GM21529 (cell line): ENCODE measurements around the gene SCMH1.
"Not testable (repeated sequence)": the region's sequence is repeated elsewhere in the genome, so short reads cannot be mapped to it uniquely, and the experiment has no call there.

Source experiments
- ATAC-seq: cut with Tn5 transposase; IDR thresholded peaks from one replicate; pipeline ENCODE4 v1.9.1; 2021; ENCODE audit not compliant: unreplicated experiment

Gene SCMH1

DNA sequence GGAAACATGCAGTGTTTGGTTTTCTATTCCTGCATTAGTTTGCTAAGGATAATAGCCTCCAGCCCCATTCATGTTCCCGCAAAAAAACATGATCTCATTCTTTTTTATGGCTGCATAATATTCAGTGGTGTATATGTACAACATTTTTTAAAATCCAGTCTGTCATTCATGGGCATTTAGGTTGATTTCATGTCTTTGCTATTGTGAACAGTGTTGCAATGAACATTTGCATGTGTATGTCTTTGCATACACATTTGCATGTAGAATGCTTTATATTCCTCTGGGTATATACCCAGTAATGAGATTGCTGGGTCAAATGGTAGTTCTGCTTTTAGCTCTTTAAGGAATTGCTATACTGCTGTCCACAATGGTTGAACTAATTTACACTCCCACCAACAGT, 9.0 kb upstream of the SCMH1 start:
- not testable (repeated sequence) for ATAC-seq

DNA sequence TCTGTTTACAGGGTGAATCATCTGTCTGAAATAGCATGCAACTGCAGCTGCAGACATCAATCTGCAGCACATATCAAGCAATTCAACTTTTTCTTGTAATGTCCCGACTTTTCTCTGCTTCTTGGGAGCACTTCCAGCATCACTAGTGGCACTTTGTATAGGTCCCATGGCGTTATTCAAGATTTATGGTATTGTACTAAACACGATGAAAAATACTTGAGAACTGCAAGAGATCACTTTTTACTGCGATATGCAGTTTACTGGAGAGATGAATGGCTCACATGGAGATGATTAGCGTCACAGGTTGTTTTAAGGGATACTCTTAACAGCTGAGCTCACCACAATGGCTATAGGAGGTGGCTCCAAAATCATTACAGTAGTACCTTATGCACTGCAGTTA, 7.2 kb upstream of the SCMH1 start:
- no peak for ATAC-seq

DNA sequence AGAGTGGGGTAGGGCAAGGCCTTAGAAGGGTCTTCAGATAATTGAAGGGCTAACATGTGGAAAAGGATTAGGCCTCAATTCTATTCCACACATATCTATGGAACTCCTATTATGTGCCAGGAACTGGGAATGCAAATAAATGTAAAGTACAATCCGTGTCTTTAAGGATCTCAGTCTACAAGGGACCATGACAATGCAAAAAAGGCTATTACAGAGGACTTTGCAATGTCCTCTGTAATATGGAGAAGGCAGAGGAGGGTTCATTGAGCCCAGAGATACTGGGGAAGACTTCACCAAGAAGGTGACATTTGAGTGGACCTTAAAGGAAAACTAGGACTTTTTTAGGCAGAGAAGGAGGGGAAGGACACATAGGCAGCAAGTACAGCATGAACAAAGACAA, 4.5 kb upstream of the SCMH1 start:
- ATAC-seq = no peak

DNA sequence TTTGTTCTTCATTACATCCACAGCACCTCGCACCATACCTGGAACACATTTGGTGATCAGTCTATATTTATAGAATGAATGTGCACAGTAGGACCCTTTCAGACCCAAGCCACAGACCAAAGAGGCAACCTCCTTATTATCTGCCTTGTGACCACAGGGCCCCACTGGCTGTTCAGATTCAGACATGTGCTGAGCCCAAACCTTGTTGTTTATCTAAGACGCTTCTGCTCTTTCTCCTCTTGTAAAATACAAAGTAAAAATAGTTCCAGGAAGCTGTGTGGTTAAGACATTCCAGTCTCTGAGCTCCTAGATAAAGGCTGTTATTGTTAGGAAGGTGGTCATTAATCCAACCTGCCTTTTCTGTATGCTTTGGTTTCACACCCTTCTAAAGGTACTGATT, 3.6 kb upstream of the SCMH1 start:
- no peak for ATAC-seq

DNA sequence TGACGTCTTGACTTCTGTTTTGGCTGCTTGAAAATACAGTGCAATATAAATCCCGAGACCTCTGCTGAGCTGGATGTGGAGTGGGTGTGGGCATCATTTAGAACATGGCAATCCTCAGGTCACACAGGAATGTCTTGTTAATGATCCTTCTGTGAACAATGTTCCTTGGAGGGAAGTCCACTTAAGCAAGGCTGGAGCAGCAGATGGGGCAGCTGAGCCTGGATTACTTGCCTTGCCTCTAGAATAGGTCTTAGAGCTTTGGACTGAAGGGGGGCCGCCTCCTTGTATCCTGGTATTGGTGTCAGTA, 926 bp upstream of the SCMH1 start:
- no peak for ATAC-seq

DNA sequence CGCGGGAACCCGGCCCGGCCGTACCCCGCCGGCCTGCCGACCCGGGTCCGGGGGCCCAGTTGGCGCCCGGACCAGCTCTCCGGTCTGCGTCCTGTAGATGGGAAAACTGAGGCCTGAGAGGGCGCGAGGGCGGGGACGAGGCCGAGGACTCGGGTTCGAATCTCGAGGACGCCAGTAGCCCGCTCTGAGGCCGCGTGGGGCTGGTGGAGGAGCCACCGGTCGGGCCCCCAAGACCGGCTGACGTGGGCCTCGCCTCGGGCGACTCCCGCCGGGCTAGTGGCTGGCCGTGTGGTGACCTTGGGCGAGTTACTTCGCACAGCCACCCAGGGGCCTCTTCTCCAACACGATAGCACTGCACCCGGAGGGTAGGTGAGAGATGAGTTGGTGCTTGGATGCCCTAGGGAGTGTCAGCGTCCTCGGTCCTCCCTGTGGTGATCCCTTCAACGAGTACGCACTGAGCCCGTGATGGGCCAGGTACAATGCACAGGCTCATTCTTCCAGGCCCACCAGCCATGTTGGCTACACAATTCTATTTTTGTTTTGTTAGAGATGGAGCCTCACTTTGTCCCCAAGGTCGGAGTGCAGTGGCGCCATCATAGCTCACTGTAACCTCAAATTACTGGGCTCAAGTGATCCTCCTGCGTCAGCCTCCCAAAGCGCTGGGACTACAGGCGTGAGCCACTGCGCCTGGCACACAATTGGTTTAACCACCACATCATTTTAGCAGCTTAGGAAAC, 404 bp upstream of the SCMH1 start:
- ATAC-seq = peak; percentile 17

DNA sequence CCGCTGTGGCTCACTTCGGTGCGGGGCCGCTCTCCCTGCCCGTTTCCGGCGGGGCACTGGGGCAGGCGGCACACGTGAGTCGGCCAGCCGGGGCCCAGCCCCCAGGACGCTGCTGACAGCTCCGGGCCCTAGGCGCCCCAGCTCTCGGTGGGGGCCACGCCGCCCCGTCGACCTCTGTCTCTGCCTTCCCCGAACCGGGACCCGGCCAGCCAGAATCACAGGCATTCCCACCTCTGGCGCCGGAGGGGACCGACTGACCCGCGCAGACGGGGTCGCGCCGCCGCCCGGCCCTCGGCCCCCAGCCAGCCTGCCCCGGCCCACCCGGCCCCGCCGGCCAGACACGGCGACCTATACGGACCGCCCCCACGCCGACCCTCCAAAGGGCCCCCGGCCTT, 755 bp downstream of the SCMH1 start:
- peak; percentile 61 for ATAC-seq

DNA sequence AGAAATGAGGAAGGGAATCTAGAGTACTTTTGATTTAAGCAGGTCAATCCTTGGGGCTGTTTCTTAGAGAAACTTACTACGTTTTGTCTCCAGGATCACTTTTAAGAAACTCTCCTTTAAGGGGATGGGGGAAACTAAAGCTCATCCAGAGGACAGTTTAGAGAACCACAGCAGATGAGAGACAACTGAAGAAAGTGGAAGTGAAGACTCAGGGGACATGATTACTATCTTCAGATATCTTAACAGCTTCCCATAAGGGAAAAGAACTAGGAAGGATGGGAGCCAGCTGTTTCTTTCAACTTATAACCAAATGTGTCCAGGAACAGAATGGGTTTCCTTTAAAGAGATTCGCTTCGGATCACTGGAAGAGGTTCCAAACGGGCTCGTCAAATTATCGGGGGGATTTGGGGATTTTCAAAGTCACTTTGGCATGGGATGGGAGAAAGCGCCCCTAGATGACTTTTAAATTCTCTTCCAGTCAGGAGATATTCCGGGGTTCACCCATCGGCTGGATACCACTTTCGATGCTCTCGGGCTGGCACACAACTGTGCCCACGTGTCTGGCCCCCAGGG, 1.2 kb downstream of the SCMH1 start:
- no peak for ATAC-seq

DNA sequence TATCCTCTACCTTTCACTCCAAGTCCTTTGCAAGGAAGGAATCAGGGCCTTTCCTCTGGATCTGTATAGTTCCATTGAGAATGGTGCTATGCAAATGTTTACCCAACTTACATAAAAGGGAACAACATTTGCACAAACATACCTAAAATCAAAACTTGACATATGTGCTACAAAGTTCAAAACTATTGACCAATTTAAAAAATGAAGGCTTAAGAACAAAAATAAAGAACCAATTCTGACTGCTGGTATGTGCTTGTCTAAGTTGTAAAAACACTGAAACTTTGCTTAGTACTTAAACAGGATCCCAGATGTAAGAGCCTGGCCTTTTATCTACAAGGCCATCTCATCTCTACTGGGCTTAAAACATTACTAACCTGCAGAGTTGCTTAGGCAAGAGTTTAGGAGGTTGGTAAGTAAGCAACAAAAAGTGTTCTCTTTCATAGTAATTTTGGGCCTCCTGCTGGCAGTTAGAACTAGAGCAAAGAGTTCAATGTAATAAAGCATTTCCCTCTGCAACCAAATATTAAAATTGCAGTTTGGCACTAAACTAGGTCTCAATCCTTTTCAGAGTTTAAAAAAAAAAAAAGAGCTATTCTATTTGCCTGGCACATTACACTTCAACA, 2.0 kb downstream of the SCMH1 start:
- no peak for ATAC-seq

DNA sequence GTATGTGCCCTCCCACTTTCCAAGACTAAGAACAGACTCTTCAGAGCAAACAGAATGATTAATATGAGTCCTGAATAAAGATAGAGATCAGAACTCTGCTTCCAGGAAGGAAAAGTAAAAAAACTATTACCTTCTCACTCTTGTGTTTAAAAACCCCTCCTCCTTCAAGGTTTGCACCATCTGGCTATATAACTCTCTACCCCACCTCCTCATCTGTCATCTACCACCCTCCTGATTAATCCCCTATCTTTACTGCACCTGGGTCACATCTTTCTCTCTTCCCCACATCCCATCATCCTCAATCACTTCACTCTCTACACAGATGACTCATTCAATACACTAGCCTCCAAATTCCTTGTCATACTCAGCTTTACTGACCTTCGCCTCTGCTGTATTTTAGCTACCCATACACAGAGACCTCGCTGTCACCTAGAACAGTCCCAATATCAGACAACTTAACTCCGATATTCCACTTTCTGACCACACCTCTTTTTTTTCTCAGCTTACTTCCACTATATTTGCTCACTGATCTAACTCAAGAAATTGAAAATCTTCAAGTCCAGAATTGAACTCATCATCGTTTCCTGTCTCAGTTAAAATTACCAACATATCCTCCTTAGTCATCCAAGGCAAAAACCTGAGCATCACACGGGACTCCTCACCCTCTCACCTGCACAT, 3.7 kb downstream of the SCMH1 start:
- no peak for ATAC-seq

DNA sequence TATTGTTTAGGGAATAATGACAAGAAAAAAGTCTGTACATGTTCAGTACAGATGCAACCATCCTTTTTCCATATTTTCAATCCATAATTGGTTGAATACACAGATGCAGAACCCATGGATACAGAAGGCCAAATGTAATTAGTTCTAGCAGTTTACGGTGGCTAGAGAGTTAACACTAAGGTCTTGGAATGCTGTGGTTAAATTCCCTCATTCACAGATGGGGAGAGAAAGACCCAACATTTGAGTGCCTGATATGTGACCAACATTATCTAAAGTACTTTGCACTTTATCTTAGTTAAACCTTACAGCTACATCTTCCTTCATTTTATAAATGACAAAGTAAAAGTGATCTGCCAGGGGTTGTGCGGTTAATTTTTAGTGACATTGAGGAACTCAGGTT, 5.3 kb downstream of the SCMH1 start:
- ATAC-seq = no peak

DNA sequence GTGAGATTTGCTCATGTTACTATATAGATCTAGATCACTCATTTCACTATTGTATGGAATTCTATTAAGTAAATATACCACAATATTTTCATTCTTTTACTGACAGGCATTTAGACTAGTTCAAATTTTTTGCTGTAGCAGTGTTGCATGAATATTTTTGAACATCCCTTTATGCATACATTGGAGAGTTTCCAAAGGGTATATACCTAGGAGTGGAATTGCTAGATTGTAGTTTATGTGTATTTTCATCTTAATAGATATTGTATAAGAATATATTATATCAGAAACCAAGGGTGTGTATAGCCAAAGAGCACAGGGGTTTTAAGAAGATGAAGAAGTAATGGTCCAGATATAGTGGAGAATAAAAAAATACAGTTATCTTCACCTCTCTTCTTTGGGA, 6.2 kb downstream of the SCMH1 start:
- ATAC-seq = no peak

DNA sequence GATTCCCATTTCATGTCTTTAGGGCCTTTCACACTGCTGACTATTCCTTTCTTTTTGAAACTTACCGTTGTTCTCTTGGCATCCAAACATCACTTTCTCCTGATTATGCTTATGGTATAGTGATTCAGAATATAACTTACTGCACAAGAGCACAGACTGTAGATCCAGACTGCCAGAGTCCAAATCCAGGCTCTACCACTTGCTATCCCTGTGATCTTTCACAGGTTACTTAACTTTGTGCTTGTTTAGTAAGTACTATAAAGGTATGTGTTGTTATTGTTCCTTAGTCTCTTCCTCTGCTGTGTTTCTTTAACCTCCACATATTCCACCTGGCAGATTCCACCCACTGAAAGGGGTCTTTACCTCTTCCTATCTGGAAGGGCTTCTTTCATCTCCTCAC, 8.4 kb downstream of the SCMH1 start:
- no peak for ATAC-seq

DNA sequence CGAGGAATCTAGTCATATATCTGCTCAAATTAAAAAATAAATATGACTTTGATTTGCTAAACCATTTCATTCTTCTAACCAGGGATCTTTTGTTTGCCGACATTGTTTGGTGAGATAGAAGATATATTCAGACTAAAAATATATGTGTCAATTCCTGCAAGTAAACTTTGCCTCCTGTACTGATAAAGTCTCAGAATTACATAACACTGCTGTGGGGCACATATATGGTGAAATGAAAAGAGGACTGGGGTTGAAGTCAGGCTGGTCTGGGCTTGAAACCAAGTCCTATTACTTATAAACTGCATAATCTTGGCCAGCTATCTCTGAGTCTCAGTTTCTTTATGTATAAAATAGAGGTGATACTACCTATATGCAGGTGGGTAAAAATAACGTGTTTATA, 9.8 kb downstream of the SCMH1 start:
- ATAC-seq = no peak

DNA sequence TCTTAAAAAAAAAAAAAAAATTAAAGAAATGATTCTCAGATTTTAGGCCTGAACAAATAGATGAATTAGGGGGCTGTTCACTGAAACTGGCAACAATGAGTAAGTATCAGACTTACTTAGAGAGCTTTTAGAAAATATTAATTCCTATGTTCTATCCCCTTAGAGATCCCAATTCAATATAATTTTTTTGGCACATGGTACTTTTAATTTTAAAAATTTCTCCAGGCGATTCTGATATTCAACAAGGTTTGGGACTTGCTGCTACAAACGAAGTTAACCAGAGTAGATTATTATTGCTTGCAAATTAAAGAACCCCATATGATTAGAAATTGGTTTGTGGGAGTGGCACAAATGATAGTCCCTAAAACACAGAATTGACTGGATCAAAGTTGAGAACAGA, 11.4 kb downstream of the SCMH1 start:
- ATAC-seq = no peak

DNA sequence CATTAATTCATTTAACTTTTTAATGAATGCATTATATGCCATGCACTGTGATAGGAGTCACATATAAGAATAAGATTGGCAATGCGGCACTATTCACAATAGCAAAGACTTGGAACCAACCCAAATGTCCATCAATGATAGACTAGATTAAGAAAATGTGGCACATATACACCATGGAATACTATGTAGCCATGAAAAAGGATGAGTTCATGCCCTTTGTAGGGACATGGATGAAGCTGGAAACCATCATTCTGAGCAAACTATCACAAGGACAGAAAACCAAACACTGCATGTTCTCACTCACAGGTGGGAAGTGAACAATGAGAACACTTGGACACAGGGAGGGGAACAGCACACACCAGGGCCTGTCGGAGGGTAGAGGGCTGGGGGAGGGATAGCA, 12.9 kb downstream of the SCMH1 start:
- not testable (repeated sequence) for ATAC-seq

DNA sequence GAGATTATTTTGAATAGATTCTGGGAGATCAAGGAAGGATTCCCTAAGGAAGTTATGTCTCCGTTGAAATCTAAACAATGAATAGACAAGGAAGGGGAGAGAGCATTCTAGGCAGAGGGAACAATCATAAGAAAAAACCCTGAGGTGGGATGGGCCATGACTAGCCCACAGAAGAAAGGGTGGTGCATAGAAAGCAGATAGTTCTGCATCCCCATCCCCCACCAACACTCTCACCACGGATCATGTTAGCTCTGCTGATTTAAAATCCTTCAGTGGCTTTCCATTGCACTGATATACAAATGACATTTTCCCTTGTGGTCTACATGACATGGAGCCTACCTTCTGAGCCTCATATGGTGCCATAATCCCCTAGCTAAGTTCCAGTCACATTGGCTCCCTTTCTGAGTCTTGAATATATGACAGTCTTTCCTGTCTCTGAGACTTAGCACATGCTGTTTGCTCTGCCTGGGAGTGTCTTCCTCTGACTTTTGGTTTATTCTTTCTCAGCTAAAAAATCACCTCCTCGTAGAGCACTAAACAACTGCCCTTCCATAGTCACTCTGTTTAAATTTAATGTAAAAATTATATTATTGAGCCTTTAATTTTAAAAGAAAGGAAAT, 15.2 kb downstream of the SCMH1 start:
- ATAC-seq = no peak

DNA sequence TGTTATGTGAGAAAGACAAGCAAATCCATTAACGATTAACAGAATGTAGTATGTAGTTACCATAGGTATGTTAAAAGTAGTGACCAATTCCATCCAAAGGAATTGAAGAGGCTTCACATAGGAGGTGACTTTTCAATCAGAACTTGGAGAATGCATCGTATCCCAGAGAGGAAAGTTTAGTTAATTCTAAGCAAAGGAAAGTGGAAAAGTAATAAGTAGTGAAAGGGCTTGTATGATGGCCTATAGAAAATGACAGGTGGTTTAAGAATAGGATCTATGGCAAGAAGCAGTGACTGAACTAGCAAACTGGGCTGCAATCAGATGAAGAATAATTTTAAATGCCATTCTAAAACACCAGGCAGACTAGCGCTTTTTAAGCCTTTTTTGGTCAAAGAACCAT, 16.6 kb downstream of the SCMH1 start:
- no peak for ATAC-seq

DNA sequence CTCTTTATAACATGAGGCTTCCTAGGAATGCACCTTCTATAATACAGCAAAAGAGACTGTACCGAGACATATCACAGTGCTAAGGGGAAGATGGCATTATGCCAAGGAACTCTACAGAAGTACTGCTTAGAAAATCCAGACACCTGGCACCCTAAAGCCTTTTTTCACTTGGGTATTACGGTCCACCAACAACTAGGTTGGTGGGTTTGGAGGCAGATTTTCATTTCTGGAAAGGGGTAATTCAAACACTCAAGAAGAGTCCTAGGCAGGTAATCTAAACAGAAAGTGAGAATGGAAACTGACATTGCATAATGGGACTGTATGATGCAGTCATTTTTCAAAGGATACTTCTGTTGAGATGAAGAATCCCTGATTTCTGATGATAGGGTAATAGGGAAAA, 19.6 kb downstream of the SCMH1 start:
- peak; percentile 73 for ATAC-seq

DNA sequence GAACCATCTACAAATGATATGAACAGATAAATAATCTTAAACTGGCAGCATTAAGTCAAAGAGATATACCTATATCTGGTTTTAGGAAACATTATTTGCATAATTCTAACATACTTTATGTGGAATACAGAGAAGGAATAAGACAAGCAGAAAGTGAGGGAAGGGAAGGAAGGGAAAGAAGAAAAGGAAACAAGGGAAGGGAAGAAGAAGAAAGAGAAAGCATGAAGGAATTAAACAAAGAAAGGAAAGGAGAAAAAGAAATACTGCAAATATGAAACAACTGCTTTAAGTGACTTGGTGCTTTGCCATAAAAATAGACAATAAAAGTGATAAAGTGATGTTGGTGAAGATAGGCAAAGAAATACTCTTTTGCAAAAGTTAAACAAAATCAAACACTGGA, 20.1 kb downstream of the SCMH1 start:
- no peak for ATAC-seq

DNA sequence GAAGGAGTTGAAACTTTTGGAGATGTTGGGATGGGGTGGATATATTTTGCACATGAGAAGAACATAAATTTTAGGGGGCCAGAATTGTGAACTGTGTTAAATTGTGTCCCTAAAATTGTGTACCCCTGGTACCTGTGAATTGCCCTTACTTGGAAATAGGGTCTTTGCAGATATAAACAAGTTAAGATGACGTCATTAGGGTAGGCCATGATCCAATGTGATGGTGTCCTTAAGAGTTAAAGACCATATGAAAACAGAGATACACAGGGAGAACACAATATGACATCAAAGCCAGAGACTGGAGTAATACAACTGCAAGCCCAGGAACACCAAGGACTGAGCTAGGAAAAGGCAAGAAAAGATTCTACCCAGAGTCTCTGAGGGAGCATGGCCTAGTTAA, 24.0 kb downstream of the SCMH1 start:
- ATAC-seq = no peak

DNA sequence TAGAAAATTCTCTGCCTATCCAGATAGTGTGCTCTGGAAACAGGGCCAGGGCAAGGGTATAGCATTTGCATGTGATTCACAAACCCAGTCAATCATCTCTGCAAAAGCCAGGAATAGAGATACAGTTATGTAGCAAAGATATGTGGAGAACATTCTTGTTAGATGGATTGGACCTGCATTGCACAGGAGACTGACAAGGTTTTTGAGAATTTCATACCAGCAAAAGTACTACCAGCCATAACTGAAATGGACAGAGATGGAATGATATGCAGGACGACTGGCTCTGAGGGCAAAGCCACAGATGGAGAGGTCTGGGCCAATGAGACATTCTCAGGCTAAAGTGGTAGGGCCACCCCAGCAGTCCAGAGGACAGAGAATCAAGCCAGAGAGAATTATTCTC, 24.7 kb downstream of the SCMH1 start:
- no peak for ATAC-seq
